ENCODE data around the gene MAP4K1. TPM values are rescaled to one million over a fixed set of nuclear protein-coding genes. Genes with fewer than 3 reads are reported as not detected.
A peak's percentile ranks its signal among the peaks of the same experiment; 100 is the strongest.

Gene MAP4K1
- total RNA-seq, 1 donor from 2014 or later = 3.1 TPM

DNA sequence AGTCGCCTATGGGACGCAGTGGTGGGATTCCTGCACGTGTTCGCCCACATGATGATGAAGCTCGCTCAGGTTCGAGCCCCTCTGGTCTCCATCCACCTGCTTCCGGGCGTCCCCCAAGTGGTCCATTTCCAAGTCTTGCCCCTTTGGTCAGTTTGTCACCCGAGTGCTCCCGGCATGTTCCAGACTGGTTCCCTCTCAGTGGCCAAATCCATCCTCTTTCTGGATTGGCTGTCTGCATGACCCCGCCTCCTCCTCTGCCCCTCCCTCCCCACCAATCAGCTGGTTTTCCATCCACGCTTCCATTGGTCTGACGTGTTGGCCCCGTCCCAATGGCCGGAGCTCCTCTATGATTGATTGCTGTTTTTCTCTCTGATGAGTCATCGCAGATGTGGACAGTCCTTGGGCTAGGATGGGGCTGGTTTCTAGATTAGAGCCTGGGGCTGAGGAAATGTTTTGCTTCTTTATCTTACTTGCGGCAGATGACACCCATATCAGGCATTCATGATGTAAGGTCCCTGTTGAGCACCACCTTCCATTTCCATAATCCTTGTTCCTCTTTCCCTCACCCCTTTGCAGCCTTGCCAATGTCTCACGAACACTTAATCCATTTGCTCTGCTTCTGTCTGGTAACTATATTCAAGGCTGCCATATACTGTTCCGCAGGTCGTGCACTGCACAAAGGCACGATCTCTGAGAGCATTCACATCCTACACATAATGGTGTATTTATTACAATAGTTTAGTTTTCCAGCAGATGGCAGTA, 73.8 kb downstream of the MAP4K1 start:
- H3K4me3 ChIP-seq (ENCODE audit: low read depth, low read length) = peak overlapping the region; percentile 37
- DNase-seq (ENCODE audit: low read depth) = no peak
- peak; percentile 72 for TF ChIP-seq CTCF (conservative IDR thresholded peaks at IDR 0.05; ENCODE audit: low read depth, low read length)

- TF ChIP-seq CTCF (conservative IDR thresholded peaks at IDR 0.05; ENCODE audit: low read depth, low read length) = no peak
- H3K4me3 ChIP-seq (ENCODE audit: low read depth, low read length) = peak overlapping the region; percentile 37
- no peak for DNase-seq (ENCODE audit: low read depth)
Measured at GRCh38 chr19:38543286-38543806, 74.4 kb downstream of the MAP4K1 start.

DNA sequence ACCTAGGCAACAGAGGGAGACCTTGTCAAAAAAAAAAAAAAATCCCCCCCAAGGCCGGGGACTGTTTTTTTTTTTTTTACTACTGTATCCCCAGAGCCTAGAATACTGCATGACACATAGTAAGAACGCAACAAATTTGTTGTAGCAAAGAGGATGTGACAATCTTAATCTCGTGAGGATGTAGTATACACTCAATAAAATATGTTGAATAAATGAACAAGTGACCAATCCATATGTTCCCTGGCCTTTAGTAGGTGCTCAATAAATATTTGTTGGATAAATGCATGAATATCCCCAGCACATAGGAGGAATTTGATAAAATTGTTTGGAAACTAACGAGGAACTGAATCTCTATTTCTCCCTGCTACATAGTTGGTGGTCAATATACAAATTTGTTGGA, 75.7 kb downstream of the MAP4K1 start:
- TF ChIP-seq CTCF (conservative IDR thresholded peaks at IDR 0.05; ENCODE audit: low read depth, low read length) = no peak
- DNase-seq (ENCODE audit: low read depth) = no peak
- H3K4me3 ChIP-seq (ENCODE audit: low read depth, low read length) = no peak overlapping the region

GRCh38 chr19:38539751-38540150, 78.0 kb downstream of the MAP4K1 start:
- no peak for DNase-seq (ENCODE audit: low read depth)
- H3K4me3 ChIP-seq (ENCODE audit: low read depth, low read length) = no peak overlapping the region
- TF ChIP-seq CTCF (conservative IDR thresholded peaks at IDR 0.05; ENCODE audit: low read depth, low read length) = no peak

DNA sequence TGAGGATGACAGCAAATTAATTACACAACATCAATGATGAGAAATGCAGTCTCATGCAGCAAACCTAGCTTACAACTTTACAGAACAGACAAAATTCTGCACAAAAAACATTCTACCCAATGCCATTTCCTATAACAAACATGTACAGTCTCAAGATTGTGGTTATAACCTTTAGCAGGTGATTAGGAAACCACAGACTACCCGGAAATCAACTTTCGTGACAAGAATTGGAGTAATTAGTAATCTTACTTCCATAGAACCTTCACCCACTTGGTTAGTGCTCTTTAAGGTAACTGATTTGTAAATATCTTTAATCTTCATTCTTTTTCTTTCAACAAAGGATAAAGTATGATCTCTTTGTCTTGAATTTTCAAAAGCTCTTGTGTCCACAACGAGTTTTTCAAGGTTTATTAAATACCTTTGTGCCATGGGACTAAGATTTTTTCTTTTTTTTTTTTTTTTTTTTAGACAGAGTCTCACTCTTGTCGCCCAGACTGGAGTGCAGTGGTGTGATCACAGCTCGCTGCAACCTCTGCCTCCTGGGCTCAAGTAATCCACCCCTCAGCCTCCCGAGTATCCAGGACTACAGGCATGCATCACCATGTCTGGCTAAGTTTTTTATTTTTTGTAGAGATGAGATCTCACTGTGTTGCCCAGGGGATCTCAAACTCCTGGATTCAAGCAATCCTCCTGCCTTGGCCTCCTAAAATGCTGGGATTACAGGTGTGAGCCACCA, 78.8 kb downstream of the MAP4K1 start:
- no peak for TF ChIP-seq CTCF (conservative IDR thresholded peaks at IDR 0.05; ENCODE audit: low read depth, low read length)
- DNase-seq (ENCODE audit: low read depth) = no peak
- no peak overlapping the region for H3K4me3 ChIP-seq (ENCODE audit: low read depth, low read length)

- no peak for TF ChIP-seq CTCF (conservative IDR thresholded peaks at IDR 0.05; ENCODE audit: low read depth, low read length)
- no peak for DNase-seq (ENCODE audit: low read depth)
- H3K4me3 ChIP-seq (ENCODE audit: low read depth, low read length) = no peak overlapping the region
Measured at GRCh38 chr19:38538386-38538785, 79.4 kb downstream of the MAP4K1 start.

Other genes starting within 250 kb of the MAP4K1 start
- gene PSMD8, start 243.4 kb downstream of the MAP4K1 start, total RNA-seq = 227 and 369 TPM in 2 replicates
- gene GGN, start 229.9 kb downstream of the MAP4K1 start, total RNA-seq = 0.87 and 1.8 TPM in 2 replicates
- 2.8 and 5.2 TPM in 2 replicates for gene SPRED3, start 229.3 kb downstream of the MAP4K1 start, total RNA-seq
- gene FAM98C, start 214.9 kb downstream of the MAP4K1 start, total RNA-seq = 13.2 and 37.1 TPM in 2 replicates
- gene RASGRP4, start 191.7 kb downstream of the MAP4K1 start, total RNA-seq = not detected in 2 replicates
- gene RYR1, start 184.3 kb downstream of the MAP4K1 start, total RNA-seq = 0.12 TPM in 1 of 2 replicates, not detected in the other
- 548 and 564 TPM in 2 replicates for gene EIF3K, start 1.2 kb upstream of the MAP4K1 start, total RNA-seq
- 629 and 634 TPM in 2 replicates for gene ACTN4, start 29.7 kb upstream of the MAP4K1 start, total RNA-seq
- gene CAPN12, start 126.5 kb upstream of the MAP4K1 start, total RNA-seq = 0.51 and 7.3 TPM in 2 replicates
- not detected in 2 replicates for gene LGALS7, start 155.6 kb upstream of the MAP4K1 start, total RNA-seq
- 4.4 TPM in 1 of 2 replicates, not detected in the other for gene LGALS7B, start 171.2 kb upstream of the MAP4K1 start, total RNA-seq
- gene LGALS4, start 195.0 kb upstream of the MAP4K1 start, total RNA-seq = not detected in 2 replicates
- gene ECH1, start 213.8 kb upstream of the MAP4K1 start, total RNA-seq = 41.2 and 45.5 TPM in 2 replicates
- 224 and 403 TPM in 2 replicates for gene HNRNPL, start 232.0 kb upstream of the MAP4K1 start, total RNA-seq